ENCODE data around the gene ACTR3C.
"Not testable (repeated sequence)": the region's sequence is repeated elsewhere in the genome, so short reads cannot be mapped to it uniquely, and the experiment has no call there.

DNA sequence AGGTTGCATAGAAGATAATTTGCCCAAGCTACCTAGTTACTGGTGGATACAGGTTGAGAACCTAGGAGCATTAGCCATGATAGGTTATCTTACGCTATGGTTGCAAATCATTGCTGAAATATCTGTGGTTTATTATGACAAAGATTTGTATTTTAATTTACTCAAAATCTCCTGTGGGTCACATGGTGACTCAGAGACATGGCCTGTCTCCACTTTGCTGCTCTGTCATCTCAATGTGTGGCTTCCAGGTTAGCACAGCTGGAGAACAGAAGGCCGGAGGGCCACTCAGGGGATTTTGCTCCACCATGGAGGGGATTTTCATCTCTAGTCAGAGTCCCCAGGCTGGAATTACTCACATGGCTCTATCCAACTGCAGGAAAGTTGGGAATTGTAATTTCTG is 78.1 kb downstream of the ACTR3C start:
- TF ChIP-seq, protein P1, sequence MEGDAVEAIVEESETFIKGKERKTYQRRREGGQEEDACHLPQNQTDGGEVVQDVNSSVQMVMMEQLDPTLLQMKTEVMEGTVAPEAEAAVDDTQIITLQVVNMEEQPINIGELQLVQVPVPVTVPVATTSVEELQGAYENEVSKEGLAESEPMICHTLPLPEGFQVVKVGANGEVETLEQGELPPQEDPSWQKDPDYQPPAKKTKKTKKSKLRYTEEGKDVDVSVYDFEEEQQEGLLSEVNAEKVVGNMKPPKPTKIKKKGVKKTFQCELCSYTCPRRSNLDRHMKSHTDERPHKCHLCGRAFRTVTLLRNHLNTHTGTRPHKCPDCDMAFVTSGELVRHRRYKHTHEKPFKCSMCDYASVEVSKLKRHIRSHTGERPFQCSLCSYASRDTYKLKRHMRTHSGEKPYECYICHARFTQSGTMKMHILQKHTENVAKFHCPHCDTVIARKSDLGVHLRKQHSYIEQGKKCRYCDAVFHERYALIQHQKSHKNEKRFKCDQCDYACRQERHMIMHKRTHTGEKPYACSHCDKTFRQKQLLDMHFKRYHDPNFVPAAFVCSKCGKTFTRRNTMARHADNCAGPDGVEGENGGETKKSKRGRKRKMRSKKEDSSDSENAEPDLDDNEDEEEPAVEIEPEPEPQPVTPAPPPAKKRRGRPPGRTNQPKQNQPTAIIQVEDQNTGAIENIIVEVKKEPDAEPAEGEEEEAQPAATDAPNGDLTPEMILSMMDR (IDR thresholded peaks at IDR 0.05): not testable (repeated sequence)
- not testable (repeated sequence) for TF ChIP-seq POLR2AphosphoS5 (IDR thresholded peaks at IDR 0.05)

Measured in stomach (tissue), 4 donors.